ENCODE data around the gene KCNAB2.
A peak's percentile ranks its signal among the peaks of the same experiment; 100 is the strongest.

The KCNAB2 gene

GRCh38 chr1:6033124-6033523 lies 12.6 kb upstream of the KCNAB2 start:
- DNase-seq: no peak

DNA sequence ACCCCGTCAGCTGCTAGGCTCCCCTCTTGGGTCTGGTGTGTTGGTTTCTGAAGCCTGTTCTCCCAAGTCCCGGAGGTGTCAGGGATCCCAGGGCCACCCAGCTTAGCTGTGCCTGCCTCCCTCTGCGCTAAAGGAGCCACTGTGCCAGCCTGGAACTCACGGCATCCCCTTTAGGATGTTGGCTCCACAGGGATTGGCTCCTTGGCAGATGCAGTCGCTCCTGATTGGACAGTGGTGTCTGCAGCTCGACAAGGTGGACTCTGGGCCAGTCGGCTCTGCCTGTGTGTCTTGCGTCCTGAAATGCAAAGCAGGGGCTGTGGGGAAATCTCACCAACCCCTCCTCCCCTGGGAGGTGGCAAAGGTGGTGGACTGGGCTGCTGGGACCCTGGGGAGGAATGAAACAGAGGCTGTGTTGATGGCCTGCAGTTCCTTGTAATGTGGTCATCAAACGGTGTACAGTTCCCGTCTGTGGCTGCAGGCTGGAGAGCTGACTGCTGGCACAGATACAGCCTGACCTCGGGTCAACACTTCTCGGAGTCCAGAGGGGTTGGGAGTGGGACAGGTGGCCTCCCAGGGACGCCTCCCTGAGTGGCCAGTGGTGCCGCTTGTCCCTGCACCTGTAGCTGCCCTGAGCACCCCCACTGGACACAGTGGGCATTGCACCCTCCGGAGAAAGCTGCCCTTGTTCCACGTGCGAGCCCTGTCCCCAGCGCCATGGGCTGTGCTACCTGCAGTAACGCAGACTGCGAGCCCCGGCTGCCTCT lies 11.5 kb upstream of the KCNAB2 start:
- no peak for DNase-seq

- no peak for DNase-seq
These were observed 11.0 kb upstream of the KCNAB2 start for GRCh38 chr1:6034750-6035096.

DNA sequence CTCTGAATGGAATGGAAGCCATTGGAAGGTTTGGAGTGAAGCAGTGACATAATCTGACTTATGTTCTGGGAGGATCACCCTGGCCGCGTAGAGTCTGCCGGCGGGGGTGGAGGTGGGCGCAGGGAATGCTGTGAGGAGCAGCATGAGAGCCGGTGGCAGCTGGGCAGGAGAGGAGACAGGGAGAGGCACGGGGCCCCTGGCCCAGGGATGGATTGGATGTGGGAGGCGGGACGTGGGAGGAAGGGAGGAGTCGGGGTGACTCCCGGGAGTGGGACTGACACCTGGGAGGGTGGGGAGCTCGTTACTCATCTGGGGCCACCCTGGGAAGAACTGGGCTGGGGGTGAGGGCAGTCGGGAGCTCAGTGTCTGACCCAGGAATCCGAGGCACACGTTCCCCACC lies 10.4 kb upstream of the KCNAB2 start:
- no peak for DNase-seq

DNA sequence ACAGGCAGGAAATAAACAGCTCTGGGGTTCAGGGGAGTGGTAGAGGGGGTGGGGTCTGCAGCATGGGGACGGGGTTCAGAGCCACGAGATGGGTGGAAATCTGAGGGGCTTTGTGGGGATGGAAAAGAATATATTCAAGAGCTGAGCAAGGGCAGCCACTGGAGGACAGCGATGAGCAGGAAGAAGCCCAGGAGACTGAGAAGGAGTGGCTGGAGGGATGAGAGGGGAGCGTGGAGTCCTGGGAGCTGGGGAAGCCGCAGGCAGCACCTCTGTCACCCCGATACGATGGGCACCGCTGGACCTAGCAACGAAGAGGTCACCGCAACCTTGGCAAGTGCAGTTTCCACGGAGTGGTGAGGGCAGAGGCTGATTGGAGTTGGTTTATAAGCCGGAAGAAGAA lies 10.0 kb upstream of the KCNAB2 start:
- DNase-seq: no peak

DNA sequence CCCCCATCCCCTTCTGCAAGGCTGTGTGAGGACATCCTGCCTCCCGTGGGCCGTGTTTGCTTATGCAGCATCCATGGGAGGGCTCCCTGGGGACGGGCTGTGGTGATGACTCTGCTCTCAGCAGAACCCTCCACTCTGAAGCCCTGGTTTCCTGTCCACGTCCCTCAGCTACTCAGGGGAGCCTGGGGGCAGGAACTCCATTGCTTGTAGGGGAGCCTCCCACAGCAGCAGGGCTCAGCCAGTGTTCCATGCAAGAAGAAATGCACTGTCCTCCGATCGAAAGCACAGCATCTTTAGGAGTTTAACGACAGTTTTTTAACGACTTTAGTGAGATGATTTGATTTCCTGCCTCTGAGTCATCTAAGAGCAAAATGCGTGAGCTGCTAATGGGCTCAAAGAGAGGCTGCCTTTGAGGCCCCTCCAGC lies 8.3 kb upstream of the KCNAB2 start:
- DNase-seq: no peak

GRCh38 chr1:6038603-6039002 lies 7.1 kb upstream of the KCNAB2 start:
- no peak for DNase-seq

GRCh38 chr1:6039031-6039430 lies 6.7 kb upstream of the KCNAB2 start:
- DNase-seq: no peak

DNA sequence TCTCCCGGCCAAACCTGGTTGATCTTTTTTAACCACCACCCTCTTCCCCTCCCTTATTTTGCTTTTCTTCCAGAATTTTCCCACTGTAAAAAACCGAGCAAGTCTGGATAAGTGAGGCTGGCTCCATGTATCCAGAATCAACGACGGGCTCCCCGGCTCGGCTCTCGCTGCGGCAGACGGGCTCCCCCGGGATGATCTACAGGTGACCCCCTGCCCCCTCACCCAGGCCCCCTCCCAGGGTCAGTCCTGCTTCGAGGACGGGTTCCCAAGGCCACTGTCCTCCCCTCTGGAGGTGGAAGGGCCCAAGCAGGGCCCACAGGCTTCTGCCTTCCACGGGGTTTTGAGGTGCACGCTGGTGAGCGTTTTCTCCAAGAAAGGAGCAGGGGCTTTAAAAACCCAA lies 5.2 kb upstream of the KCNAB2 start:
- DNase-seq: no peak

GRCh38 chr1:6040861-6041415 lies 4.8 kb upstream of the KCNAB2 start:
- no peak for DNase-seq

DNA sequence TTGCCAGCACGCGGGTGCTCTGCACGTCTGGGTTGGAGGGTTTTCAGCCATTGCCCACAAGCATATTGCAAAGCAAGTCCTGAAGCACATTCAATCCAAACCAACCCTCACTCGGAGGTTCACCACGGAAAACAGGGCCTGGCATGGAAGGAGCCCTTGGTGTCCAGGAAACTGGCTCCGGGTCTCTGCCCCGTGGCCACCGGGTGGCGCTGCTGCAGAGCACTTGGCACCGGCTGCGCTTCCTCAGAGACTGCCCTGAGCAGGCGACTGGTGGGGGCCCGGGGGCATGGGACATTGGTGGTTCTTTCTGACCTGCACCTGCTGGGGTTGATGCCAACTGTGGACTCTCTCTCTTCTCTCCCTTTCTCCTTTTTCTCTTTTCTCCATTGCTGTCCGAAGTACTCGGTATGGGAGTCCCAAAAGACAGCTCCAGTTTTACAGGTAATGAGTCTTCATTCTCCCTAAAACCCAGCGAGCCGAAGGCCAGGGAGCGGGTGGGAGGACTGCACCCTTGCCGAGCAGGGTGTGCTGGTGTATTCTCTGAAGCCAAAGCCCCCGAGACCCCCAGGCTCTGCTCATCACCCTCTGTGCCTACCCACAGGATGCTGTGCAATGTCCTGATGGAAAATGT lies 4.1 kb upstream of the KCNAB2 start:
- DNase-seq: no peak

- DNase-seq: no peak
These were observed 2.1 kb upstream of the KCNAB2 start for GRCh38 chr1:6043561-6043960.

- DNase-seq: no peak
These were observed 1.1 kb upstream of the KCNAB2 start for GRCh38 chr1:6044481-6045109.

DNA sequence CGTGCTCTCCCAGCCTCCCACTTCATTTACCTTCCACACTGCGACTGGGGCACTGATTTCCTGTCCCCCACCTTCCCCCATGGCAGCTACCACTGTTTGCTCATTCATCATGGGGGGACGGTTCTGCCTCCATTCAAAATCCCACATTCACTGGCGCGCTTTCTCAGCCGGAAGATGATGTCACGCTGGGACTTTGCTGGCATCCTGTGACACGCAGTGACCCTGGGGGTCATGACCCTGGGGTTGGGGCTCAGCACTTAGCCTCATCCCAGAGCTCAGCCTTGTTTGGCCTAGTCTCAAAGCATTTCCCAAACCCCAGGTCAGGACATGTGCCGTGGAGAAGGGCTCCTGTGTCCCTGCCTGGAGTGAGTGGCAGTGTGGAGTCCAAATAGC lies 582 bp upstream of the KCNAB2 start:
- DNase-seq: no peak

DNA sequence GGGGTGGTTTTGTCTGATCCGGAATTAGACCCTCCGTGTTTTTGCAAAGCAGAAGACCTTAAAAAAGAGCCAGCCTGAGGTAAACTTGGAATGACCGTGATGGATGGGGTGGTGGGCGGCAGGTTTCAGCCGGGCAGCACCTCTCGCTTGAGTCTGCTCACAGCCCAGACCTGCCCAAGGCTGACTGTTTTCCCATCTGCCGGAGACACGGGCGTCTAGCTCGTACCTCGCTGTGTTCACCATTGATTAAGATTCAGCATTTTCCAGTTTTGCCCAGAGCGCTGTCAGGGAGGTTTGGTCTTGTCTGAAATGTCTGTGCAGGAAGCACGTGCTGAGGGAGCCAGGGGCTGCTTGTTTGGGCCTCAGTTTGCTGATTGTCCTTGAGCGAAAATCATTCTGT lies 591 bp downstream of the KCNAB2 start:
- DNase-seq: no peak

DNA sequence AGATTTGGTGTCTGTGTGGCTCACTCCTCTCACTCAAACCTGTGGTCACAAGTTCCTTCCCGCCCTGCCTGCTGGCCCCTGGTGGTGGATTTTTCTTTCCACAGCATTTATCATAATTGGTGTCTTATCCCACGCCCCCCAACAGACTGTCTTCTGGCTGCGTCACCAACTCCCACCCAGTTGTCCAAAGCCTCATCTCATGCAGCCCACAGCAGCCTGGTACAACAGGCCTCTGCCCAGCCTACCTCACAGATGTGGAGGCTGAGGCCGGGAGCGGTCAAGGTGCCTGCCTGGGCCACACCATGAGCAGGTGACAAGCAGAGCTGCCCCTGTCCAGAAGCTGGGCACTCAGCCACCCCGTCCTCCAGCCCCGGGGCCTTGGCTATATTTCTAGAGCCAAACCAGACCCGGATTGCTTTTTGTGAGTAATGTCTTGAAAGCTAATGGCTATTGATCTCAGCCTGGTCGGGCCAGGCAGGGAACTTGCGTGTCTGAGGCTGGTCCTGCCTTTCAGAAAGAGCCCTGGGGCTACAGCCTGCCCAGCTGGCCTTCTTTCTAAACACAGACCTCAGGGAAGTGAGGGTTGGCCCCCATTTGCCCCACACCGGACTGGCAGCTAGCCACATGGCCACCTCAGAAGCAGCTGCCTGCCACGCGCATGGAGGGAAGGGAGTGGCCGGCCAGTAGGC lies 2.6 kb downstream of the KCNAB2 start:
- no peak for DNase-seq

DNA sequence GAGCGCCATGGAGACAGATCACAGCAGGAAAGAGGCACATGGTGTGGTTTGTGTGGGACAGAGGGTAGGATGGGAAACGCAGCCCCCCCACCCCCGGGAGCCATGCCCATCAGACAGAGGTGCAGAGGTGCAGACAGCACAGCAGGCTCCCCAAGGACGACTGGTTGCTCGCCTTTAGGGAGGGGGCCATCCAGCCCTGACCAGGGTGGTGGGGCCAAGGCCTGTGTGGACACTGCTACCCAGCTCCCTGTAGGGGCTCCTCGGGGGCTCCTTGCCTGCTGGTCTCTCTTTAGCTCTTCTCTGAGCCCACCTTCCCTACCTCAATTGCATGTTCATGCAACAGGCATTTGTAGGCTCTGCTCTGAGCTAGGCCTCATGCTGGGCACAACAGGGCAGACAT lies 3.7 kb downstream of the KCNAB2 start:
- DNase-seq: no peak

- no peak for DNase-seq
These were observed 5.7 kb downstream of the KCNAB2 start for GRCh38 chr1:6051423-6051822.

DNA sequence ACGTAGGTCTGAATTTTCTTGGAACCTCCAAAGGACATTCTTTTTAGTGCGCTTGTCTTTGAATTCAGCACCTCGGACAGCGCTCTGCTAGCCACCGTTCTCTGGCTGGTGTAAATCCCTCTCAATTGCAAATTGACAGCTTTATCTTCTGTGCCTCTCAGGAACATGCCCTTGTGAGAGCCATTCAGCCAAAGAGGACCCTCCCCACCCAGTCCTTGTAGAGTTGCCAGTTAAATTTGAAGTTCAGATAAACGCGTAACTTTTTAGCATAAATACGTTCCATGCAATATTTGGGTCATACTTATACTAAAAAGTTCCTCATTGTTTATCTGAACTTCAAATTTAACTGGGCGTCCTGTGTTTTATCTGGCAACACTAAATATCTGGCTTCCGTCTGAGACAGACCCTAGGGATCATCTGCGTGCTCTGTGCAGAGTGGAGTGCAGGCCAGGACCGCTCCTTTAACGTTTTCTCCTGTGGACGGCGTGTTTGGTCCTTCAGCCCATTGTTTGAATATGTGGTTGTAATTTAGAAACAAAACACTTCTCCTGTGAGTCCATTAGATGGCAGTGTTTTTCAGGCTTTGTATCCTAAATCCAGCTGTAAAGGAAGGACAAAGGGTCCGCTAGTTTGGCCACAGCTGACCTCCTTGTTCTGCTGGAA lies 7.0 kb downstream of the KCNAB2 start:
- DNase-seq: peak; percentile 64

- DNase-seq: no peak
These were observed 7.5 kb downstream of the KCNAB2 start for GRCh38 chr1:6053206-6053546.

GRCh38 chr1:6054596-6054995 lies 8.9 kb downstream of the KCNAB2 start:
- no peak for DNase-seq

DNA sequence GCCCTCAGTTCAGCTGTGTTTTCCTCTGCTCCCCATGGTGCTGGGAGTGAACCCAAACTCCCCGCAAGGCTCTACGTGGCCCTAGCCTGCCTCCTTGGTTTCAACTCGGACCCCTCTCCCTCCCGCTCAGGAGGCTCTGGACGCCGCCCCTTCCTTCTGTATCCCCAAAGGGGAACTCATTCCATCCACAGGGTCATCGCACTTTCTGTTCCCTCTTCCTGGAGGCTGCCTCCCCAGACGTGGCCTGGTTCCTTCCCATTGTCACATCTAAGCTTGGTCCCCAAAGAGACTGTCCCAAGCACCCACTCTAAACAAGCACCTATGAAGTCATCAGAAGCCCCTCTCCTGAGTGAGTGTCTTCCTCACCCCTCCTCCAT lies 10.9 kb downstream of the KCNAB2 start:
- no peak for DNase-seq

GRCh38 chr1:6057170-6057845 lies 11.6 kb downstream of the KCNAB2 start:
- DNase-seq: no peak

Measured in left hindlimb (tissue), 1 donor.